HCT116 (cell line): Measurements from ENCODE around the gene FAR1. TPM values are rescaled to one million over a fixed set of nuclear protein-coding genes. Genes with fewer than 3 reads are reported as not detected.

ENCODE experiments used
- ATAC-seq: fragments of 200-7000 bp; cut with Tn5 transposase; 2 replicates; pipeline ENCODE4 v1.9.1; 2020; ENCODE audit warnings: mild to moderate bottlenecking, moderate library complexity
- Bru-seq: library from RNA; stranded (reverse); fragments of 400-500 nt; gene quantifications from one replicate; lab custom pipeline; 2021; lab: Mats Ljungman, UMichigan
- BruChase-seq, 2 experiments: library from RNA; stranded (reverse); fragments of 400-500 nt; gene quantifications; one replicate each; lab custom pipeline; 2021; lab: Mats Ljungman, UMichigan
- BruUV-seq: library from RNA; stranded (reverse); fragments of 400-500 nt; replicated peaks from 2 replicates; lab custom pipeline; 2021; lab: Mats Ljungman, UMichigan
- CTCF ChIA-PET: fragments of 300-600 bp; sonication (Branson Sonifier 250); formaldehyde crosslinking; loops from one replicate; lab custom pipeline; 2021; ENCODE audit warnings: antibody characterized with exemption; lab: Charles Lee
- POLR2A ChIA-PET: fragments of 300-600, 350-600 bp; sonication (Branson Sonifier 250); formaldehyde crosslinking; loops from one replicate; lab custom pipeline; 2021; ENCODE audit warnings: antibody characterized with exemption; lab: Charles Lee
- RAD21 ChIA-PET, 2 experiments: fragments of 300-600 bp; sonication (Branson Sonifier 250); formaldehyde crosslinking; loops; one replicate each; lab custom pipeline; 2023; ENCODE audit warnings: low total read pairs in 2 of 2; ENCODE audit not compliant: uncharacterized antibody in 2 of 2, unreplicated experiment in 2 of 2, low non-redundant PET in 1 of 2; lab: Charles Lee
- DNase-seq: peaks from one replicate; pipeline ENCODE4 v3.0.0-alpha.2; 2010; ENCODE audit warnings: low read depth, low spot score
- H2AFZ ChIP-seq: fragments of 200-600 bp; shearing (Covaris generic), sonication (generic); 2 replicates; pipeline ENCODE4 v1.6.1; 2017; ENCODE audit warnings: low read depth, mixed run types, mixed read lengths, antibody characterized with exemption, low read length; ENCODE audit not compliant: poor library complexity, severe bottlenecking
- H3K27ac ChIP-seq: 2 replicates; pipeline ENCODE4 v1.5.1; 2012; ENCODE audit warnings: low read depth, low read length
- H3K27me3 ChIP-seq: fragments of 200-600 bp; sonication (generic); 2 replicates; pipeline ENCODE4 v1.6.1; 2016; ENCODE audit warnings: mixed run types, low read length, mixed read lengths; ENCODE audit not compliant: insufficient read depth
- H3K36me3 ChIP-seq, 2 experiments: fragments of 200-500 bp in 1 of 2; fragments of 200-600 bp in 1 of 2; sonication (Bioruptor generic) in 1 of 2; sonication (generic) in 1 of 2; 2 replicates each; pipeline versions ENCODE4 v1.5.1 to v1.6.1; 2014 to 2016; ENCODE audit warnings: low read length in 2 of 2, inconsistent platforms in 1 of 2, mixed read lengths in 1 of 2, mixed run types in 1 of 2; ENCODE audit not compliant: insufficient read depth in 2 of 2, control insufficient read depth in 1 of 2
- H3K4me1 ChIP-seq, 2 experiments: fragments of 200-600 bp in 1 of 2; sonication (generic) in 1 of 2; 2 replicates each; pipeline versions ENCODE4 v1.5.1 to v1.6.1; 2012 to 2017; ENCODE audit warnings: low read length in 2 of 2, inconsistent platforms in 1 of 2, mild to moderate bottlenecking in 1 of 2, mixed read lengths in 1 of 2, mixed run types in 1 of 2, moderate library complexity in 1 of 2; ENCODE audit not compliant: insufficient read depth in 2 of 2, control insufficient read depth in 1 of 2
- H3K4me2 ChIP-seq: fragments of 200-600 bp; sonication (generic); 2 replicates; pipeline ENCODE4 v1.6.1; 2017; ENCODE audit warnings: mixed run types, low read length, mixed read lengths
- H3K4me3 ChIP-seq, 2 experiments: fragments of 200-600 bp in 1 of 2; sonication (generic) in 1 of 2; replicated peaks in 1 of 2; 2 replicates each; pipeline ENCODE4 v1.5.1; 2011 to 2016; ENCODE audit warnings: low read length in 2 of 2, control low read depth in 1 of 2, low read depth in 1 of 2, mild to moderate bottlenecking in 1 of 2, mixed read lengths in 1 of 2, mixed run types in 1 of 2
- H3K79me2 ChIP-seq: fragments of 200-600 bp; sonication (generic); 2 replicates; pipeline ENCODE4 v1.6.1; 2017; ENCODE audit warnings: mild to moderate bottlenecking, mixed run types, low read length, moderate library complexity, mixed read lengths; ENCODE audit not compliant: insufficient read depth
- H3K9ac ChIP-seq: fragments of 200-600 bp; sonication (generic); 2 replicates; pipeline ENCODE4 v1.6.1; 2016; ENCODE audit warnings: low read length, mixed read lengths
- H3K9me2 ChIP-seq: fragments of 200-600 bp; sonication (generic), shearing (Covaris generic); 2 replicates; pipeline ENCODE4 v1.6.1; 2017; ENCODE audit warnings: mixed run types, mild to moderate bottlenecking, moderate library complexity; ENCODE audit not compliant: insufficient read depth
- H3K9me3 ChIP-seq, 2 experiments: fragments of 200-500 bp in 1 of 2; fragments of 200-600 bp in 1 of 2; sonication (Bioruptor generic) in 1 of 2; sonication (generic) in 1 of 2; 2 replicates each; pipeline ENCODE4 v1.6.1; 2014 to 2017; ENCODE audit warnings: low read length in 2 of 2, mixed read lengths in 2 of 2, inconsistent platforms in 1 of 2, low read depth in 1 of 2, mild to moderate bottlenecking in 1 of 2, mixed run types in 1 of 2, moderate library complexity in 1 of 2; ENCODE audit not compliant: control insufficient read depth in 1 of 2, insufficient read depth in 1 of 2
- H4K20me1 ChIP-seq: fragments of 200-600 bp; sonication (generic), shearing (Covaris generic); 2 replicates; pipeline ENCODE4 v1.6.1; 2017; ENCODE audit warnings: mixed run types, mild to moderate bottlenecking, moderate library complexity; ENCODE audit not compliant: insufficient read depth
- CEBPB ChIP-seq: IDR thresholded peaks from 2 replicates; pipeline ENCODE4 v1.6.1; 2012; ENCODE audit warnings: low read depth
- CTCF ChIP-seq, 3 experiments: fragments of 200-600 bp in 1 of 3; sonication (generic) in 1 of 3; IDR thresholded peaks in 2 of 3; conservative IDR thresholded peaks in 1 of 3; 2 replicates each; pipeline ENCODE4 v1.5.1; 2012 to 2017; ENCODE audit warnings: low read depth in 2 of 3, low read length in 2 of 3, antibody characterized with exemption in 1 of 3, borderline replicate concordance in 1 of 3, control low read depth in 1 of 3, mild to moderate bottlenecking in 1 of 3, mixed read lengths in 1 of 3, mixed run types in 1 of 3, moderate library complexity in 1 of 3; ENCODE audit not compliant: insufficient read depth in 1 of 3
- EGR1 ChIP-seq: IDR thresholded peaks from 2 replicates; pipeline ENCODE4 v1.6.1; 2012; ENCODE audit warnings: low read depth
- EZH2 ChIP-seq: fragments of 200-600 bp; sonication (generic); IDR thresholded peaks from 2 replicates; pipeline ENCODE4 v1.6.1; 2017; ENCODE audit warnings: antibody characterized with exemption, mixed run types
- JUND ChIP-seq: IDR thresholded peaks from 2 replicates; pipeline ENCODE4 v1.6.1; 2012
- POLR2AphosphoS5 ChIP-seq: IDR thresholded peaks from 2 replicates; pipeline ENCODE4 v1.6.1; 2011; ENCODE audit warnings: mild to moderate bottlenecking, low read depth, low read length, moderate library complexity
- RAD21 ChIP-seq: IDR thresholded peaks from 2 replicates; pipeline ENCODE4 v1.6.1; 2012; ENCODE audit warnings: low read depth, mild to moderate bottlenecking
- SIN3A ChIP-seq: IDR thresholded peaks from 2 replicates; pipeline ENCODE4 v1.6.1; 2012; ENCODE audit warnings: low read depth
- SP1 ChIP-seq: IDR thresholded peaks from 2 replicates; pipeline ENCODE4 v1.6.1; 2012; ENCODE audit warnings: low read depth
- TCF7L2 ChIP-seq: IDR thresholded peaks from 2 replicates; pipeline ENCODE4 v1.7.0; 2011; ENCODE audit warnings: borderline replicate concordance, inconsistent platforms; ENCODE audit not compliant: insufficient read depth, insufficient read length; ENCODE audit errors: extremely low read depth
- ZFX ChIP-seq: fragments of 450-650 bp; IDR thresholded peaks from 2 replicates; pipeline ENCODE4 v1.6.1; 2017
- intact Hi-C: fragments of 100-400 bp; cut with micrococcal nuclease; formaldehyde crosslinking; loops from 2 replicates; pipeline ENCODE4 v1.10.0; 2022
- long read RNA-seq: library from polyadenylated mRNA; unstranded; transcript quantifications from one replicate; pipeline ENCODE4 v2.0.0, GENCODE V29; 2021; ENCODE audit not compliant: unreplicated experiment
- polyA plus RNA-seq: library from polyadenylated mRNA; unstranded; fragments of >200 nt; gene quantifications from 2 replicates; pipeline ENCODE4 v1.2.1, GENCODE V29; 2012; ENCODE audit warnings: missing spikeins
- total RNA-seq: library from RNA; stranded (reverse); gene quantifications from one replicate; pipeline ENCODE4 v1.2.1, GENCODE V29; 2021; ENCODE audit not compliant: unreplicated experiment
- TF ChIP-seq, protein P1 (sequence below): IDR thresholded peaks from 2 replicates; pipeline ENCODE4 v1.6.1; 2012
- TF ChIP-seq, protein P2 (sequence below): IDR thresholded peaks from 2 replicates; pipeline ENCODE4 v1.6.1; 2011; ENCODE audit warnings: mild to moderate bottlenecking, low read length, moderate library complexity; ENCODE audit not compliant: insufficient replicate concordance; ENCODE audit errors: extremely low read depth

The FAR1 gene, protein sequence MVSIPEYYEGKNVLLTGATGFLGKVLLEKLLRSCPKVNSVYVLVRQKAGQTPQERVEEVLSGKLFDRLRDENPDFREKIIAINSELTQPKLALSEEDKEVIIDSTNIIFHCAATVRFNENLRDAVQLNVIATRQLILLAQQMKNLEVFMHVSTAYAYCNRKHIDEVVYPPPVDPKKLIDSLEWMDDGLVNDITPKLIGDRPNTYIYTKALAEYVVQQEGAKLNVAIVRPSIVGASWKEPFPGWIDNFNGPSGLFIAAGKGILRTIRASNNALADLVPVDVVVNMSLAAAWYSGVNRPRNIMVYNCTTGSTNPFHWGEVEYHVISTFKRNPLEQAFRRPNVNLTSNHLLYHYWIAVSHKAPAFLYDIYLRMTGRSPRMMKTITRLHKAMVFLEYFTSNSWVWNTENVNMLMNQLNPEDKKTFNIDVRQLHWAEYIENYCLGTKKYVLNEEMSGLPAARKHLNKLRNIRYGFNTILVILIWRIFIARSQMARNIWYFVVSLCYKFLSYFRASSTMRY
- total RNA-seq (74.3 TPM), Bru-seq, nascent RNA (percentile 92 among the genes with signal in this experiment), BruChase-seq, experiment 1, labeled RNA remaining after a 6-hour chase (percentile 94 among the genes with signal in this experiment), BruChase-seq, experiment 2, labeled RNA remaining after a 2-hour chase (percentile 95 among the genes with signal in this experiment)
- 23.4 and 34.1 TPM in 2 replicates for polyA plus RNA-seq
- long read RNA-seq, full-length matches to known transcripts, result 110 of 133 reads
- long read RNA-seq, partial matches to known transcripts, result 4 of 133 reads
- long read RNA-seq, other reads (novel, unspliced or antisense), result 19 of 133 reads

DNA sequence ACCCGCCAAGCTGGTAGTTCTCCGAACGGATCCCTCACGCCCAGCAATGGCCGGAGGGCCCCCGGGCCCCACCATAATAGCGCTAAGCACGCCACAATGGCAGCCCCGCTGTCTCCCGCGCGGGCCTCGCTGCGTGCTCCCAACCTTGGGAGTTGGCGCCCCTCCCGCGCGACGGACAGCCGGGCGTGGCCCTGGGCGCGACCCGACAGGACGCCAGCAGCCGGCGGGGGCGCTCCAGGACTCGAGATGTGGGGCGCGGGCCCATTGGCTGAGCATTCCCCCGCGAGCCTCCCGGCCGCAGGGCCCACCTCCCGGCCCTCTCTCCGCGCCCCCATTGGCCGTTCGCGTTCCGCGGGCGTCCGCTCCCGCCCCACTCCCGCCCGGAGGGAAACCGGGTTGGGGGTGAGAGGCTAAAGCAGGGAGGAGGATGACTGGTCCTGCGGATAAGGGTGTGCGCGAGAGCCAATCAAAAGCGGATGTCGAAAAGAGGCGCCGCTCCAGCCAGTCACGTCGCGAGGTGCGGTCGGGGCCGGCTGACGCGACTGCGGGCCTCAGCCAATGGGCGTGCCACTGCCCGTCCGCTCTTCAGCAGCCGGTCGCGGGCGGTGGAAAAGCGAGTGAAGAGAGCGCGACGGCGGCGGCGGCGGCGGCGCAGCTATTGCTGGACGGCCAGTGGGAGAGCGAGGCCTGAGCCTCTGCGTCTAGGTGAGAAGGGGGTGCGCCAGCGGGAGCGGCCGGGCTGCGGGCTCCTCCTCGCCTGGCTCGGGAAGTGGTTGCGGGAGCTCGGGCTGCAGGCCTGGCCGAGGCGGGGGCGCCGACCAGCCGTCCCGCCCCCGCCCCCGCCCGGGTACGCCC is at the start of gene FAR1:
Gene FAR1 (plus strand): TSS at position 567 of the 855 bp plus-strand sequence. CDS start 26,098 bp downstream, outside the sequence.
- peaks cover 5 to 24% of the 10 kb centered on the region in 2 experiments; a peak in 3 of 4 replicates for H3K4me1 ChIP-seq
- ChIA-PET POLR2A (no interaction called here), CTCF (interaction anchor here (0.6 kb wide), 1 partner anchor 10 kb away, joined by 3 read pairs; no protein-coding TSS in a partner anchor), RAD21 (no interaction called here)
- ATAC-seq (peak; percentile 93), DNase-seq (peak; percentile 95)
- intact Hi-C loops, result no loop called here
- H3K4me2 ChIP-seq, result peak within 1 kb of the TSS; percentile 94
- H3K36me3 ChIP-seq, result no peaks in the 10 kb centered on the region
- H3K27me3 ChIP-seq, result no peaks in the 10 kb centered on the region
- peaks cover 5% of the 10 kb centered on the region; the same call in 1 of the 2 replicates for H3K9me2 ChIP-seq
- peaks cover 48% of the 10 kb centered on the region for H3K79me2 ChIP-seq
- no TSS peak for BruUV-seq
- peak within 1 kb of the TSS; percentile 90 to 91 for H3K4me3 ChIP-seq
- H3K9ac ChIP-seq, result peak within 1 kb of the TSS; percentile 87
- H4K20me1 ChIP-seq, result peaks cover 7% of the 10 kb centered on the region; the same call in 1 of the 2 replicates
- H2AFZ ChIP-seq, result peak within 1 kb of the TSS; percentile 41
- H3K9me3 ChIP-seq, result no peaks in the 10 kb centered on the region
- peak within 1 kb of the TSS; percentile 64 for H3K27ac ChIP-seq
- TF ChIP-seq CTCF (IDR thresholded peaks at IDR 0.05 in 2 of 3, conservative IDR thresholded peaks at IDR 0.05 in 1 of 3; ENCODE audit: borderline replicate concordance in 1 of 3, insufficient read depth in 1 of 3, low read depth in 2 of 3, low read length in 2 of 3) (peak in 2 of 3 experiments; percentile 45 to 51; a peak in 4 of 6 replicates), TCF7L2 (no peak), CEBPB (no peak), SP1 (peak; percentile 92), EGR1 (0 out of 2 replicates have a peak, but pooled peaks have one; percentile 74), SIN3A (peak; percentile 56; the same call in 1 of the 2 replicates), POLR2AphosphoS5 (peak; percentile 59), RAD21 (no peak), JUND (no peak), EZH2 (no peak), ZFX (no peak; the same call in 1 of the 2 replicates)
- TF ChIP-seq, protein P1, sequence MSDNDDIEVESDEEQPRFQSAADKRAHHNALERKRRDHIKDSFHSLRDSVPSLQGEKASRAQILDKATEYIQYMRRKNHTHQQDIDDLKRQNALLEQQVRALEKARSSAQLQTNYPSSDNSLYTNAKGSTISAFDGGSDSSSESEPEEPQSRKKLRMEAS, result peak; percentile 31; the same call in 1 of the 2 replicates
- TF ChIP-seq, protein P2, sequence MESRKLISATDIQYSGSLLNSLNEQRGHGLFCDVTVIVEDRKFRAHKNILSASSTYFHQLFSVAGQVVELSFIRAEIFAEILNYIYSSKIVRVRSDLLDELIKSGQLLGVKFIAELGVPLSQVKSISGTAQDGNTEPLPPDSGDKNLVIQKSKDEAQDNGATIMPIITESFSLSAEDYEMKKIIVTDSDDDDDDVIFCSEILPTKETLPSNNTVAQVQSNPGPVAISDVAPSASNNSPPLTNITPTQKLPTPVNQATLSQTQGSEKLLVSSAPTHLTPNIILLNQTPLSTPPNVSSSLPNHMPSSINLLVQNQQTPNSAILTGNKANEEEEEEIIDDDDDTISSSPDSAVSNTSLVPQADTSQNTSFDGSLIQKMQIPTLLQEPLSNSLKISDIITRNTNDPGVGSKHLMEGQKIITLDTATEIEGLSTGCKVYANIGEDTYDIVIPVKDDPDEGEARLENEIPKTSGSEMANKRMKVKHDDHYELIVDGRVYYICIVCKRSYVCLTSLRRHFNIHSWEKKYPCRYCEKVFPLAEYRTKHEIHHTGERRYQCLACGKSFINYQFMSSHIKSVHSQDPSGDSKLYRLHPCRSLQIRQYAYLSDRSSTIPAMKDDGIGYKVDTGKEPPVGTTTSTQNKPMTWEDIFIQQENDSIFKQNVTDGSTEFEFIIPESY, result no peak
